ENCODE data around the gene TNNI3.
"Not testable (repeated sequence)": the region's sequence is repeated elsewhere in the genome, so short reads cannot be mapped to it uniquely, and the experiment has no call there.

The TNNI3 gene

DNA sequence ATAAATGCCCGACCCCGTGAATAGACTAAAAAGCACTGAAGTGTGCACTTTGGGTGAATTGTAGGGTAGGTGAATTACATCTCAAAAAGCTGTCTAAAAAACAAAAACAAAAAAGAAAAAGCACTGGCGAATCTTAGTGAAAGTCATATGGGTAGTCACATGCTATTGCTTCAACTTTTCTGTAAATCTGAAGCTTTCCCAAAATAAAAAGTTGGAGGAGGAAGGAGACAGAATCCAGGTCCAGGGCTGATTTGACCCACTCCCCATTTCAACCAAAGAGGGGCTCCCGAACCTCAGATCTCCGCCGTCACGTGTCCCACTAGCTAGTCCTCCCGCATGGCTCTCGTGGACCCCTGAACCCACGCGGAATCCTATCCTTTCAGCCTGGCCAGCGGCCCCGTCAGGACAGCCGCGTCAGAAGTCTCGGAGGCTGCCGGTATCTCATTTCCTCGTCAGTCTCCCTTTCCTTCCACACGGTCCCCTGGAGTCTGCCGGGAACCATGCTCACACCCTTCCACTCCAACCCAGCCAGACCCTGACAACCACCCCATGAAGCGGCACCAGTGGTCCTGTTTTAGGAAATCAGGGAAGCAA is 46.2 kb downstream of the TNNI3 start:
- no peak for DNase-seq (ENCODE audit: low spot score)
- ChIA-PET CTCF (interaction anchor here (0.7 to 1.0 kb wide), 2 partner anchors 20 to 23 kb away, joined by 3 read pairs; no protein-coding TSS in a partner anchor), POLR2A (ENCODE audit: low non-redundant PET) (no interaction called here)
- TF ChIP-seq, protein P1, sequence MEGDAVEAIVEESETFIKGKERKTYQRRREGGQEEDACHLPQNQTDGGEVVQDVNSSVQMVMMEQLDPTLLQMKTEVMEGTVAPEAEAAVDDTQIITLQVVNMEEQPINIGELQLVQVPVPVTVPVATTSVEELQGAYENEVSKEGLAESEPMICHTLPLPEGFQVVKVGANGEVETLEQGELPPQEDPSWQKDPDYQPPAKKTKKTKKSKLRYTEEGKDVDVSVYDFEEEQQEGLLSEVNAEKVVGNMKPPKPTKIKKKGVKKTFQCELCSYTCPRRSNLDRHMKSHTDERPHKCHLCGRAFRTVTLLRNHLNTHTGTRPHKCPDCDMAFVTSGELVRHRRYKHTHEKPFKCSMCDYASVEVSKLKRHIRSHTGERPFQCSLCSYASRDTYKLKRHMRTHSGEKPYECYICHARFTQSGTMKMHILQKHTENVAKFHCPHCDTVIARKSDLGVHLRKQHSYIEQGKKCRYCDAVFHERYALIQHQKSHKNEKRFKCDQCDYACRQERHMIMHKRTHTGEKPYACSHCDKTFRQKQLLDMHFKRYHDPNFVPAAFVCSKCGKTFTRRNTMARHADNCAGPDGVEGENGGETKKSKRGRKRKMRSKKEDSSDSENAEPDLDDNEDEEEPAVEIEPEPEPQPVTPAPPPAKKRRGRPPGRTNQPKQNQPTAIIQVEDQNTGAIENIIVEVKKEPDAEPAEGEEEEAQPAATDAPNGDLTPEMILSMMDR (conservative IDR thresholded peaks at IDR 0.05; ENCODE audit: low read depth), result no peak
- H3K27ac ChIP-seq, result peak overlapping the region; percentile 26; the same call in 1 of the 2 replicates

DNA sequence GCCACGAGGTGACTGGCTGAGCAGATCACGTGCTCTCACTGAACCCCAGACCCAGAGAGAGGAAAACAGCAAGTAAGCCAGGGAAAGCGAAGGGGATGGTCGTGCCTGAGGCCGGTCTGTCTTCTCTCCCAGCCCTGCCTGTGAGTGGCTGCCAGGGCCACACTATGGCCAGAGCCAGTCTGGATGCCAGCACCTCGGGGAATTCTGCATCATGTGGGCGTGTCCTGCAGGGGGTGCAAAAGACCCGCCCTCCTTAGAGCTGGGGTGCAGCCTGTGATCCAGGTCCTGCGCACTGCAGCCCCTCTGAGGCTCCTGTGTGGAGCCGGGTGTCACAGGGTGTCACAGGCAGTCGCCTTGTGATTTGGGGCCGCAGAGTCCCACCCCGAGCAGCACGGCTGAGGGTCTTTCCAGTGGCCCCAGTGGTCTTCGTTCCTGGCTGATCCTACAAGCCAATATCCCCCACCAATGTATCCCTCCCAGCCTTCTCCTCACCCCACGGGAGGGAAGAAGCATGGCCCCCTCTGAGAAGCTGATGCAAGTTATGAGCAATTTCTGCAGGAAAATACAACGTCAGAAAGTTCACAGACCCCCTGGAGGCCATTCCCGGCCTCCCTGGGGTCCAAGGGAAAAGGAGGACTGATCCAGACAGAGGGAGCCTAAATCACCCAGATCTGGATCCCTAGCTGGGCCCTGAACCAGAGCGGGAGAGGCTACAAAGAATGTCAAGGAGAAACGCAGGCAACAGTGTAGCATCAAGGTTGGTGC is 47.8 kb downstream of the TNNI3 start:
- H3K27ac ChIP-seq, result peak overlapping the region; percentile 7
- DNase-seq (ENCODE audit: low spot score), result no peak
- POLR2A ChIA-PET (ENCODE audit: low non-redundant PET), result no interaction called here
- CTCF ChIA-PET, result no interaction called here
- TF ChIP-seq, protein P1 (conservative IDR thresholded peaks at IDR 0.05; ENCODE audit: low read depth), result no peak

DNA sequence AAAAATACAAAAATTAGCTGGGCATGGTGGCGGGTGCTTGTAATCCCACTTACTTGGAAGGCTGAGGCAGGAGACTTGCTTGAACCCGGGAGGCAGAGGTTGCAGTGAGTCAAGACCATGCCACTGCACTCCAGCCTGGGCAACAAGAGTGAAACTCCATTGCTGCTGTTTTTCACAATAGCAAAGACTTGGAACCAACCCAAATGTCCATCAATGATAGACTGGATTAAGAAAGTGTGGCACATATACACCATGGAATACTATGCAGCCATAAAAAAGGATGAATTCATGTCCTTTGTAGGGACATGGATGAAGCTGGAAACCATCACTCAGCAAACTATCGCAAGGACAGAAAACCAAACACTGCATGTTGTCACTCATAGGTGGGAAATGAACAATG is 50.3 kb downstream of the TNNI3 start:
- not testable (repeated sequence) for DNase-seq (ENCODE audit: low spot score)

DNA sequence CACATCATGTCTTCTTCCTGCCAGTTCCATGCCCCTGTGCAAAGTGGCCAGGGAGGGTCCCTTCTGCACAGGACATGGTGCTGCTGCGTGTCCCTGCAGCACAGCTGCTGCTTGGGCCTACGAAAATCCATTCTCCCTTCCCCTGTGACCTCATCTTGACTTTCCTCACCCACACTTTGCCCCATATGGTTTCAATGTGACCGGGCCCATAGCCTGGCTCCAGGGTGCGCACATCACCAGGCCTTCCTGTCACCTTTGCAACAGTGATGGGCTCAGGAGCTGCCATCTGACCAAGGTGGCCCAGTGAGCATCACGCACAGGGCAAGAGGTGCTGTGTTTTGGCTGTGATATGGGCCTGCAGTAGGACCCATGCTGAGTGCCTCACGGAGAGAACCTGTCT is 50.9 kb downstream of the TNNI3 start:
- no peak for DNase-seq (ENCODE audit: low spot score)
- ChIA-PET CTCF (interaction anchor here (0.6 to 0.7 kb wide), 3 partner anchors 10 to 56 kb away, joined by 3 to 5 read pairs (median 3); no protein-coding TSS in a partner anchor), POLR2A (ENCODE audit: low non-redundant PET) (interaction anchor here (0.6 kb wide), 2 partner anchors 17 to 233 kb away, joined by 3 read pairs; no protein-coding TSS in a partner anchor)
- TF ChIP-seq, protein P1 (conservative IDR thresholded peaks at IDR 0.05; ENCODE audit: low read depth), result no peak
- no peak overlapping the region for H3K27ac ChIP-seq

More for the DNA sequence above, 50.3 kb downstream of the TNNI3 start:
- POLR2A ChIA-PET (ENCODE audit: low non-redundant PET); H3K27ac ChIP-seq: not testable (repeated sequence)
- CTCF ChIA-PET, result interaction anchor here (0.6 to 0.7 kb wide), 2 partner anchors 11 to 29 kb away, joined by 3 read pairs; no protein-coding TSS in a partner anchor

DNA sequence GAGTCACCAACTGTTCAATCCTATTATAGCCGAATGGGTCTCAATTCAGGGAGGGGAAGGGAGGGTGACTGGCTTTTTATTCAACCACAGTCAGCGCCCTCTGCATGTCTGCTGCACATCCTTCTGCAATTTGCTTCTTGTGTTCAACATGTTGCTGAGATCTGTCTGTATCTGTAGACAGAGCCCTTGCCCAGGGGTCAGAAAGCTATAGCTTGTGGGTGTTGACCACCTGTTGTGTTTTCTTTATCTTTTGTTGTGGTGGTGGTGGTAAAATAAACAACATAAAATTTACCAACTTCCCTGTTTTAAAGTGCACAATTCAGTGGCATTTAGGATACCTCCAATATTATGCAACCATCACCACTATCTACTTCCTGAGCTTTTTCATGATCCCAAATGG is 52.3 kb downstream of the TNNI3 start:
- H3K27ac ChIP-seq, result no peak overlapping the region
- DNase-seq (ENCODE audit: low spot score), result no peak
- POLR2A ChIA-PET (ENCODE audit: low non-redundant PET), result no interaction called here
- CTCF ChIA-PET, result no interaction called here
- TF ChIP-seq, protein P1 (conservative IDR thresholded peaks at IDR 0.05; ENCODE audit: low read depth), result no peak

DNA sequence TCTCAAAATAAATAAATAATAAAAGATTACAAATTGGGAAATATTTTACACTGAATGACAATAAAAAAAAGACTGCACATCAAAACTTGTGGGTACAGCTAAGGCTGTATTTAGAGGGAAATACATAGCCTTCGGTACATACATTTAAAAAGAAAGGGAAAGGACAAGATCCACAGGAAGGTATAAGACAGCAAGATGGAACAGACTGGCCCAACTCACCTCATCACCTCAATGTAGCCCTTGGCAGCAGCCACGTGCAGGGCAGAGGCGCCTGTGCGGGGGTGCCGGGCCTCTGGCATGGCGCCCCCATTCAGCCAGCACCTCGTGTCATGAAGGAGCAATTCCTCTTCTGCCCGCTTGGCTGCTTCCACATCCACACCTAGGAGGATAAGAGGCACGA is 54.3 kb downstream of the TNNI3 start:
- POLR2A ChIA-PET (ENCODE audit: low non-redundant PET), result no interaction called here
- H3K27ac ChIP-seq, result no peak overlapping the region
- CTCF ChIA-PET, result no interaction called here
- no peak for DNase-seq (ENCODE audit: low spot score)
- TF ChIP-seq, protein P1 (conservative IDR thresholded peaks at IDR 0.05; ENCODE audit: low read depth), result no peak

Measured in RWPE1 (cell line).